GM21528 (cell line): ENCODE measurements around the gene NPEPPS.
"Not testable (repeated sequence)": the region's sequence is repeated elsewhere in the genome, so short reads cannot be mapped to it uniquely, and the experiment has no call there.

Experiments used
- ATAC-seq: cut with Tn5 transposase; IDR thresholded peaks from one replicate; pipeline ENCODE4 v1.9.1; 2021; ENCODE audit warnings: mild to moderate bottlenecking, moderate library complexity; ENCODE audit not compliant: unreplicated experiment, low FRiP score

The NPEPPS gene

GRCh38 chr17:47556108-47556507 is 25.2 kb downstream of the NPEPPS start:
- not testable (repeated sequence) for ATAC-seq

- not testable (repeated sequence) for ATAC-seq
Observed at GRCh38 chr17:47560517-47561043, 29.7 kb downstream of the NPEPPS start.

- not testable (repeated sequence) for ATAC-seq
Observed at GRCh38 chr17:47561698-47562405, 30.9 kb downstream of the NPEPPS start.

GRCh38 chr17:47562406-47562705 is 31.4 kb downstream of the NPEPPS start:
- not testable (repeated sequence) for ATAC-seq

- ATAC-seq = not testable (repeated sequence)
Observed at GRCh38 chr17:47567261-47567660, 36.4 kb downstream of the NPEPPS start.

GRCh38 chr17:47572561-47572960 is 41.7 kb downstream of the NPEPPS start:
- not testable (repeated sequence) for ATAC-seq

- ATAC-seq = not testable (repeated sequence)
Observed at GRCh38 chr17:47582416-47582815, 51.5 kb downstream of the NPEPPS start.

- ATAC-seq = not testable (repeated sequence)
Observed at GRCh38 chr17:47586378-47587055, 55.6 kb downstream of the NPEPPS start.

- not testable (repeated sequence) for ATAC-seq
Observed at GRCh38 chr17:47593522-47593921, 62.6 kb downstream of the NPEPPS start.

GRCh38 chr17:47603830-47604597 is 73.1 kb downstream of the NPEPPS start:
- ATAC-seq = no peak

GRCh38 chr17:47604598-47604927 is 73.7 kb downstream of the NPEPPS start:
- no peak for ATAC-seq

- ATAC-seq = no peak
Observed at GRCh38 chr17:47605011-47605410, 74.1 kb downstream of the NPEPPS start.

GRCh38 chr17:47607481-47607880 is 76.6 kb downstream of the NPEPPS start:
- no peak for ATAC-seq

GRCh38 chr17:47611372-47612350 is 80.8 kb downstream of the NPEPPS start:
- no peak for ATAC-seq

GRCh38 chr17:47615766-47616424 is 85.0 kb downstream of the NPEPPS start:
- no peak for ATAC-seq

- no peak for ATAC-seq
Observed at GRCh38 chr17:47618410-47618809, 87.5 kb downstream of the NPEPPS start.

GRCh38 chr17:47620503-47621245 is 89.8 kb downstream of the NPEPPS start:
- no peak for ATAC-seq

- ATAC-seq = no peak
Observed at GRCh38 chr17:47621293-47622179, 90.6 kb downstream of the NPEPPS start.
